Spleen (tissue), 7 donors: Measurements from ENCODE around the gene NFATC2.

Experiments
- CTCF ChIP-seq, 11 experiments: fragments of 200-600 bp in 7 of 11; fragments of 450-650 bp in 4 of 11; sonication (generic) in 4 of 11; IDR thresholded peaks in 8 of 11; conservative IDR thresholded peaks in 3 of 11; 1 replicate in 7 of 11; 2 replicates in 4 of 11; pipeline versions ENCODE4 v1.4.0 to v1.8.0; 2016 to 2021; ENCODE audit warnings: antibody characterized with exemption in 11 of 11, inconsistent platforms in 4 of 11, mild to moderate bottlenecking in 1 of 11
- POLR2A ChIP-seq, 3 donors: fragments of 450-650 bp; IDR thresholded peaks; one replicate each; pipeline ENCODE4 v1.5.1; 2017; ENCODE audit warnings: antibody characterized with exemption in 3 of 3, mild to moderate bottlenecking in 1 of 3
- POLR2AphosphoS5 ChIP-seq, 3 donors: sonication (generic); formaldehyde crosslinking; IDR thresholded peaks; one replicate each; pipeline ENCODE4 v1.5.1; 2017; ENCODE audit warnings: antibody characterized with exemption in 3 of 3
- donor health status: DM: no; HTN: no; CAD: no; lungs with moderate emphysema.
- donor health status: DM: no; HTN: no; CAD: no.
- donor health status: DM: no; HTN: no; CAD: no.

DNA sequence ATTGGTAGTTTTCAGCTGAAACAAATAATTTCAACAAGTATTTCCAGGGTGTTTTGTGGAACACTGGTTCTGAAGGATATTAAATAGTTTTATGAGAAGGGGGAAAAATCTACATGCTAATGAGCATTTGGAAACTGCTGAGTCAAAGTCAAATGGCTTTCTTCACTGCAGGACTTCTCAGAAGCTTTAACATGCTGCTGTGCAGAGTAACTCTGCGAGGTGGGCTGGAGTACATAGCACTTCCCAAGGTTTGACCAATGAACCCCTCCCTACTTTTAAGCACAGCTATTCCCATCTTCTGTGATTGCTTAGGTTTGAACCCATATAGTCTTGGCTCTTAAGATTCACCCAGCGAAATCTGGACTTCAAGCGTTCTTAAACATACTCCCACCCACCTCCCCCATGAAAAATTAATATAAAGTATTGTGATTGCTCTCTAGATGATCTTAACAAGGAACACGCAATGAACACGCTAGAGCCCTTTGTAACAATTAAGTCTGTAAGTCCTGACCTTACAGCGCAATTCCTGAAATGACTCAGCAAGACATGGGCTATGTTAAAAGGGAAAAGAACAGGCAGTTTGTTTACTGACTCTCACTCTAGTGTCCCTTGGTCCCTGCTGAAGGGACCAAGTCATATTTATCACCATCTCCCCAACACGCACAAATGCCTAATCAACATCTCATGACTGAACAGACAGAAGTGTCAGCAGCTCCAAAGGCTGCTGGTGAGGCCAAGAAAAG is 105.2 kb downstream of the NFATC2 start:
- no peak for TF ChIP-seq CTCF (IDR thresholded peaks at IDR 0.05 in 8 of 11, conservative IDR thresholded peaks at IDR 0.05 in 3 of 11)
- TF ChIP-seq POLR2AphosphoS5 (IDR thresholded peaks at IDR 0.05) = no peak
- TF ChIP-seq POLR2A (IDR thresholded peaks at IDR 0.05) = no peak
